Body of pancreas (tissue), 4 donors: ENCODE data around the gene RNF166.

ENCODE experiments used
- CTCF ChIP-seq, 7 experiments: fragments of 450-650 bp in 4 of 7; fragments of 200-600 bp in 3 of 7; sonication (generic) in 3 of 7; IDR thresholded peaks; one replicate each; pipeline ENCODE4 v1.5.1; 2016 to 2019; ENCODE audit warnings: antibody characterized with exemption in 7 of 7
- POLR2A ChIP-seq, 3 donors: fragments of 450-650 bp; IDR thresholded peaks; one replicate each; pipeline ENCODE4 v1.6.1; 2016; ENCODE audit warnings: antibody characterized with exemption in 3 of 3, mild to moderate bottlenecking in 2 of 3

- no peak for TF ChIP-seq CTCF (IDR thresholded peaks at IDR 0.05)
- no peak for TF ChIP-seq POLR2A (IDR thresholded peaks at IDR 0.05)
Measured at GRCh38 chr16:88655733-88656281, 50.4 kb downstream of the RNF166 start.
